Cerebellar nuclear complex (tissue), 1 donor: ENCODE measurements around the gene SMG7.
A peak's percentile ranks its signal among the peaks of the same experiment; 100 is the strongest.
"Not testable (repeated sequence)": the region's sequence is repeated elsewhere in the genome, so short reads cannot be mapped to it uniquely, and the experiment has no call there.

Experiments
- DNase-seq, 2 experiments: peaks; one replicate each; lab custom pipeline; 2025; lab: John Stamatoyannopoulos, UW

The SMG7 gene

GRCh38 chr1:183472488-183473216, at the start of gene SMG7:
Gene SMG7 (plus strand): TSS chr1:183472499. CDS start chr1:183472621, 122 bp downstream.
- DNase-seq, result peak in 1 of 2 experiments; percentile 23

DNA sequence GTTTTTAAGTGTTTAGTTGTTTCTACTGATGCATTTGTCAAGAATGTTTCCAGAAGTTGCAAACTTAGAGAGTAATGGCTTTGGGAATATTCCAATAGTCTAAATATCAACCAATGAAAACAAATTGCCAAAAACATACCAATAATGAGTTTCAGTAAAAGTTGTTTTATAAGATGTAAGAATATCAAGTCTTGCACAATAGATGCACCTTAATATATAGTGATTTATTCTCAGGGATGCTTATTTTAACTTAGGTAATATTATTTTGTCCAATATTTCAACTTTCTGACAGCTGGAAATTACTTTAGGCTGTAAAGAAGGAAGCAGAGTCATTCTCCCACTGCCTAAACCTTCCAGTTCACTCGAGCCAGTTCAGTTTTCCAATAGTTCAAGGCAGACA, 48.8 kb upstream of the SMG7 start:
- no peak for DNase-seq

DNA sequence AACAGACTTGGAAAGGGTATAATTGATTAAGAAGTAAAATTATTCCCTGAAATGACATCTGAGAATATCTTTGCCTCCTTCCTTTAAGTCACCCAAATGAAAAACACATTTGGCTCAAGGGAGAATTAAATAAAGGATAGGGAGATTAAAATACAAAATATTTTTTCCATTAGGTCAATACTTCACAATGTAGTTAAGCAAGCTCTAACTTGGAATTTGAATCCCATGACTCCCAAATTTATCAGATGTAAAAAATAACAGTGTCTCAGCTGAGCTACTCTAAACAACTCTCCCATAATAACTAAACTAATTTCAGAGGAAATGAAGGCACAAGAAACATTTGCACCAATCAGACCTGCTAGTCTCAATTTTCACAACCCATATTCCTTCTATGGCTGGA, 47.6 kb upstream of the SMG7 start:
- no peak for DNase-seq

- not testable (repeated sequence) for DNase-seq
Observed at GRCh38 chr1:183427591-183427990, 44.7 kb upstream of the SMG7 start.

GRCh38 chr1:183431840-183432547, 40.3 kb upstream of the SMG7 start:
- no peak for DNase-seq

GRCh38 chr1:183432548-183432875, 39.8 kb upstream of the SMG7 start:
- no peak for DNase-seq

GRCh38 chr1:183433703-183434102, 38.6 kb upstream of the SMG7 start:
- DNase-seq, result no peak

GRCh38 chr1:183435497-183435896, 36.8 kb upstream of the SMG7 start:
- DNase-seq, result no peak

- DNase-seq, result no peak
Observed at GRCh38 chr1:183438060-183438459, 34.2 kb upstream of the SMG7 start.

DNA sequence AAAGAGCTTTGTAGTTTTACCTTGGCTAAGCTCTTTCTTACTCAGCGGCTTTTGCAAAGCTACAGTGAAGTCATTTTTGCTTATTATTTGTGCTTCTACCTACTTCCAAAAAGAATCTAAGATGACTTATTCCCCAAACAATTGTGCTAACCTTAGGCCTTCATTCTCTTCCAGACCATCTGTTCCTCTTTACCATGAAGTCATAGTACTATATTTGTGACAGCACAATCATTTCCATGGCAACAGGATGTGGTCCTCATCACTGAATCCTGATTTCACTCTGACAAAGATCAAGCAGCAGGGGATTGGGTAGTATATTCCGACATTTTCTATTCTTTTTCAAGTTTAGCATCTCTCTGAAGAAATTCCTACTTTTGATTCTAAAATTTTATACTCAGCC, 29.3 kb upstream of the SMG7 start:
- DNase-seq, result peak; percentile 69 to 96

GRCh38 chr1:183443466-183443865, 28.8 kb upstream of the SMG7 start:
- DNase-seq, result no peak

GRCh38 chr1:183444243-183444642, 28.1 kb upstream of the SMG7 start:
- no peak for DNase-seq

GRCh38 chr1:183449223-183449770, 23.0 kb upstream of the SMG7 start:
- no peak for DNase-seq

DNA sequence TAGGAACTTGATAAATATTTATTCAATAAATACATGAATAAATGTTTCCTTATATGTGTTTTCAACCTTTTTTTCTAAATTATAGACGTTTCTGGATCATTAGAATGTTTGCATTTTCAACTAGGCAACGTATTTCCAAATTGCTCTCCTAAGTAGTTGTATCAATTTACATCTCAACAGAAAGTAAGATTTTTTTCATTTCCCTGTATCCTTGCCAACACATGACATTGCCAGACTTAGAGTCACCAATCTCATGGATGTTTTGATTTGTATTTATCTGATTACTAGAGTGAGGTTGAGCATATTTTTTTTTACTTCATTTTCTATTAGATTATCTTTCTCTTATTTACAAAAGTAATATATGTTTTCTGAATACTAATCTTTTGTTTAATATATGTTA, 22.2 kb upstream of the SMG7 start:
- DNase-seq, result no peak

DNA sequence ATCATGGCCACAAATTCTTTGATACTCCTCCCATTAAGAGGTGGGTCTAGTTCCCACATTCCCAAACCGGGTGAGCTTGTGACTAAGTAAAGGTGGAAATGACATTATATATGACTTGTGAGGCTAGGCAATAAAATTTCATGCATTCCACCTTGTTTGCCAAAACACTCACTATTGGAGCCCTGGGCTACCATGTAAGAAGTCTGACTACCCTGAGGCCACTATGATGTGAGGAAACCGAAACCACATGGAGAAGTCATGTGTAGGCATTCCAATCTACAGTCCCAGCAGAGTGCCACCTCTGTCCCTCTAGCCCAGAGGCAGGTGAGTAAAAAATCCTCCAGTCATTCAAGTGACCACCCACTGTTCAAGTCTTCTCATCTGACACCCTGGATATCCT, 17.9 kb upstream of the SMG7 start:
- DNase-seq, result no peak

GRCh38 chr1:183456826-183457225, 15.5 kb upstream of the SMG7 start:
- no peak for DNase-seq

DNA sequence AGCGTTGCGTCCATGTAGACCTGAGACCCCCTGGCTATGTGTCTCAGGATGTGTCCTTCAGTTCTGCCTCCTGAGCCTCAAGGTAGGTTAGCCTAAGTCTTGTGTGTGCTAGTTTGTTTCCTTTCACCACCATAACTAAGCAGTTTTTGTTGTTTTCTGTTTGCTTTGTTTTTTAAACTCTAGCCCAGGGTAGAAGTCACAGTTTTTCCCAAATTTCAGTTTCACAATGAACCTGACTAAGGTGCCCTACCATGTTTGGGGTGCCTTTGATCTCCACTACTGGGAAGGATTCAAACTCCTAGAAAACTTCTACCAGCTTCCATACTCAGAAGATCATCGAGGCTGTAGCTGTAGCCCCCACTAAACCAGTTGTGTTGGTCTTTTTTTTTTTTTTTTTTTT, 14.8 kb upstream of the SMG7 start:
- no peak for DNase-seq

DNA sequence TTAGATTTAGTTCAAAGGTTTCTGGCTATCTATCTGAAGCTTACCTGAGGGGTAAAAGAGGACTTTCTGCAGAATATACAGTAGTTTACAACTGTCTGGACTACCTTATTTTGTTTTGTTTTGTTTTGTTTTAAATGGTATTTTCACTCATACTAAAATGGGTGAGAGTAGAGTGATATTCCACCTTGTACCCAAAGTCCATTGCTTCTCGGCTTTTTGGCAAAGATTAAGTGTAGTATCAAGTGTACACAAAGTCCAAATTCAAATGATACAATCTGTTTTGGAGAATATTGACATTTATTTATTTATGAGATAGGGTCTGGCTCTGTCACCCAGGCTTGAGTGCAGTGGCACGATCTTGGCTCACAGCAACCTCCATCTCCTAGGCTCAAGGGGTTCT, 11.7 kb upstream of the SMG7 start:
- no peak for DNase-seq

DNA sequence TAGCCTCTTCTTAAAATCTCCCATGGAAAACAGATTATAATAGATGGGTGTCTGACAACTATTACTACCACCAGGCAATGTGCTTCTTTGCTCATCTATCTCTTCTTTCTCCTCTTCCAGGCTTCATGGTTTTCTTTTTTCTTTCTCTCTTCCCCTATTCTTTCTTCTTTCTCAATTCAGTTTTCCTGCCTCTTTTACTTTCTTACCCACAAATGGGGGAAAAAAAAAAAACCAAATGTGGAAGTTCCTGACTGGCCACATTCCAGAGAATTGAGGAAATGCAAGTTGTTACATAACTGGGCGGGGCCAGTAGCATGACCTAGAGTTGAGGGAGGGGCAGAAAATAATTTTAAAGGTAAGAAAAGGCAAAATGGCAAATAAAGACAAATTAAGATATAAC, 10.9 kb upstream of the SMG7 start:
- DNase-seq, result no peak

DNA sequence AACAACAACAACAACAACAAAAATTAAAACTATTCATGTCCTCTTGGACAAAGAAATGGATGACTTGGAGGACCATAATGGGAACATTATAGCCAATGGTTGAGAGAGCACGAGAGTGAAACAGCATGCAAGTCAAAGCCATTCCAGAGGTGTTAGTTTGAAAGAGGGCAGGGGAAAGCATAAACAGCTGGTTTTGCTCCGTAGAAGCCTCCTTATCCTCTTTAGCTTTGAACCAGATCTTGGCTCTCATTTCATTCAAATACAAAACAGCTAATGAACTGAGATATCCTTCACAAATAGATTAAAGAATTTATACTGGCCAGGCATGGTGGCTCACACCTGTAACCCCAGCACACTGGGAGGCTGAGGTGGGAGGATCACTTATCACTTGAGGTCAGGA, 8.7 kb upstream of the SMG7 start:
- no peak for DNase-seq

- DNase-seq, result no peak
Observed at GRCh38 chr1:183466781-183467180, 5.5 kb upstream of the SMG7 start.

GRCh38 chr1:183467687-183468086, 4.6 kb upstream of the SMG7 start:
- no peak for DNase-seq

- peak; percentile 7 to 63 for DNase-seq
Observed at GRCh38 chr1:183470147-183470960, 1.9 kb upstream of the SMG7 start.
